Activated naive CD4-positive, alpha-beta T cell (primary cell): Measurements from ENCODE around the gene ZSCAN10.

Experiments used
- DNase-seq, 4 experiments: peaks; one replicate each; lab custom pipeline; 2025; lab: John Stamatoyannopoulos, UW

The ZSCAN10 gene

DNA sequence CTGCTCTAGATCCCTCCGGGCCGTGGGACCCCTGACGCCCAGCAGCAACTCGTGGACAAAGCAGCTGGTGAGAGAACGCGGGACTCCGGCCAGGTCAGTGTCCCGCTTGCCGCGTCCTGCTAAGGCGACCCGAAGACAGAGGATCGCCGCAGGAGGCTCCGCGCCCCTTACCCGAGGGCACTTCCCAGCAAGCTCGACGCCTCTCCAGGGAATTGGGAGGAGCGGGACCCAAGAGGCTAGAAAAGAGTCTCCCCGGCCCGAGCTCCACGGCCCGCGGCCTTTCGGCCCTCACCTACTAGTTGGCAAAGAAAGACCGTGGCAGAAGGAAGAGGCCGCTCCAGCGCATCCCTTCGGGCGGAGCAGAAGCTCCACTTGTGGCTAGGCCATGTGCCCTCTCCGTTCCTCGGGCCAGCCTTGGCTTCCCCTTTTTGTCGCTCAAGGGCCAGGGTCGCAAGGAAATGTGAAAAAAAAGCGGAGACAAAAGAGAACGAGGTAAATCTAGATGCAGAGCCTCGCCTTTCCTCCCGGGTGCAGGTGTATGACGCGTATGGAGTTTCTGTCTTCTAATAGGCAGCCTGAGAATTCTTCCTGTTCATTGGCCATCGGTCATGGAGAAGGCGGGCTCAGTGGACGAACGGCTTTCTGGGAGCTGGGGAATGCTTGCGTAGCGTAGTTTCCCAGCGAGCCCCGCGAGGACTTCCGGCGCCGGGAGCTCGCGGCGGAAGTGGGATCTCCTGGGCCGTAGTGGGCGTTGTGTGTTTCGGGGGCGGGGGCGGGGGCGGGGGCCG lies 35.4 kb upstream of the ZSCAN10 start, which contains the start of gene ZNF213:
TSS of gene ZNF213 (plus strand) at position 692 of the 788 bp plus-strand sequence. CDS start 2,252 bp downstream, outside the sequence.
- DNase-seq: peak; percentile 67 to 87 (median 76)

GRCh38 chr16:3133844-3134243 lies 34.8 kb upstream of the ZSCAN10 start:
- no peak for DNase-seq

DNA sequence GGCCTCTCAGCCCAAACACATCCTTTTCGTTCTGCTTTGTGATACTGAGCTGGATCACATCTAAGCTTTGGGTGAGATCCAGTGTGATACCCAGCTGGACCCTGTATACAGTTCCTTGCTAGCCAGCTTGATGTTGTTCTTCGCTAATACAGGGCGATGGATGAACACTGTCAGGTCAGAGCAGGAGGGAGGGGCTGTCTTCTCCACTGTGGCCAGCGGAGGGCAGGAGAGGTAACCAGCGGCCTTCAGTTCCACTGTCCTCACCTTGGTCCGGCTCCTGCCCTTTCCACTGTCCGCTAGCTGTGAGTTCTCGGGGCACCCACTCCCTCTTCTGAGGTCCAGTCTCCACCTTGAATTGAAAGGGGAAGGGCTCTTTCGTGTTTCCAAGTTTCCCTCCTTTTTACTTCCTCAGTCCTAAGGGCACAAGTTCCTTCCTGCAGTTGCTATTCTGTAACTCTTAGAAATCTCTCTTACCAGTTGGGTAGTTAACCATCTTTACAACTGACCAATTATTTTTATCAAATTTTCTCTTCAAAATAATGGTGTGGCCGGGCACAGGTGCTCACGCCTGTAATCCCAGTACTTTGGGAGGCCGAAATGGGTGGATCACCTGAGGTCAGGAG lies 32.8 kb upstream of the ZSCAN10 start:
- peak in 2 of 4 experiments; percentile 6 to 11 for DNase-seq

DNA sequence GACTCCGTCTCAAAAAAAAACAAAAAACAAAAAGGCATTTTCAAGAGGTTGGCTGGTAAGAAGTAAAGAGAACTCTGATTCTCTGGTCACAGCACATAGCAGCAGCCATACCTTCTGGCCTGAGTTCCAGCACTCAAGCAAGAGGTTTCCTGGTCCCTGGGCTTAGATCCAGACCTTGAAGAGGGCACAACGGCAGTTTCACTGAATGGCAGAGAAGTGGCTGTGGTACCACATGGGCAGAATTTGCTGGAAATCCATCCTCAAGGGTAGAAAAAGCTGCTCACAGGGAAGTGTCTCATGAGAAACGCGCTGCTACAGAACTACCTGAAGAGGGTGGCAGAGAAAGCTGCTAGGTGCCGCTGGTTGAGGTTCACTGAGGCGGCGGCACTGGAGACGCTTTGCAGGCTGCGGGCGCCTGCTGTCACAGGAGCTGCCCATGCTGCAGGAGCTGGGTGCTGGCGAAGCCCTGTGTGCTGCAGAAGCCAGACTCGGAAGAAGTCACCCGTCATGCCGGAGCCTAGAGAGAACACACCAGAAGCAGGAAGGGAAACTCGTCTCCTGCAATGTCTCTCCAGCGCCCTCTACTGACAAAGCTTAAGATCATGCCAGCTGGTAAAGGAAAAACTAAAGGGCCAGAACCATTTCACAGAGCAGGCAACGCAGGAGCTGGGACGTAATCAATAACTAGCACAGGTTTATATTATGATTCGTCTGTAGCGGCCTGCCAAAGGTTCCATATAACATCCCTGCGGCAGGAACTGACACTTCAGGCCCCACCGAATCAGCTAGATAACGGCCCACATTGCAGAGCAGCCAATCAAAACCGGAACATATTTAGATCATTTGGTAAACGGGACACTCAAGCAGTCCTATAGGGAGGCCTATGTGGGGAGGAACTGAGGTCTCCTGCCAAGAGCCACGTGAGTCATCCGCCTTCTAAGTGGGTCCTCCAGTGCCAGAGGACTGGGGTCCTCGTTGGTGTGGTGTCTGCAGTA lies 30.3 kb upstream of the ZSCAN10 start:
- peak in 3 of 4 experiments; percentile 20 to 59 (median 46) for DNase-seq

DNA sequence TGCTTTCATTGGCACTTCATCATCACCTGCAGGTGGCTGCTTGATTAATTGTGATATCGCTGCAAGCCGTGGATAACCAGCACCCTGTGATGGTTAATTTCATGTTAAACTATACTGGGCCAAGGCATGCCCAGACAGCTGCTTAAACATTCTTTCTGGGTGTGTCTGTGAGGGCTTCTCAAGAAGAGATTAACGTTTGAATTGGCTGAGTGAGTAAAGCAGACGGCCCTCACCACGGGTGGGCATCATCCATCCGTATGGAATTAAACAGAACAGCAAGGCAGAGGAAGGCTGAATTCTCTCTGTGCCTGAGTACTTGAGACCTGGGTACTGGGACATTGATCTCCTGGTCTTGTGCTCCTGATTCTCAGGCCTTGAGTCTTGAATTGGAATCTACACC lies 28.7 kb upstream of the ZSCAN10 start:
- DNase-seq: no peak

GRCh38 chr16:3123986-3124886 lies 25.1 kb upstream of the ZSCAN10 start:
- DNase-seq: peak; percentile 87 to 95 (median 89)

- DNase-seq: no peak
These were observed 24.0 kb upstream of the ZSCAN10 start for GRCh38 chr16:3122926-3123570.

- no peak for DNase-seq
These were observed 22.9 kb upstream of the ZSCAN10 start for GRCh38 chr16:3121851-3122467.

GRCh38 chr16:3120435-3120834 lies 21.3 kb upstream of the ZSCAN10 start:
- DNase-seq: no peak

GRCh38 chr16:3119701-3120408 lies 20.8 kb upstream of the ZSCAN10 start:
- no peak for DNase-seq

DNA sequence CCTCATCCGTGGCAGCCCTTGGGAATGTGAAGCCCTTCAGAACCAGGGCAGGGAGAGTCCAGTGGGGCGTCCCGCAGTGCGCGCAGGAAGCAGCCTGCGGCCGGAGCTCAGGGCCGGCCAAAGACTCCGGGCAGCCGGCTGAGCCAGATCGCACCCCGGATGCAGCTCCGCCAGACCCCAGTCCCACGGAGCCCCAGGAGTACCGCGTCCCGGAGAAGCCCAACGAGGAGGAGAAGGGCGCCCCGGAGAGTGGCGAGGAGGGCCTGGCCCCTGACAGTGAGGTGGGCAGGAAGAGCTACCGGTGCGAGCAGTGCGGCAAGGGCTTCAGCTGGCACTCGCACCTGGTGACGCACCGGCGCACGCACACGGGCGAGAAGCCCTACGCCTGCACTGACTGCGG lies 20.2 kb upstream of the ZSCAN10 start:
- DNase-seq: no peak

DNA sequence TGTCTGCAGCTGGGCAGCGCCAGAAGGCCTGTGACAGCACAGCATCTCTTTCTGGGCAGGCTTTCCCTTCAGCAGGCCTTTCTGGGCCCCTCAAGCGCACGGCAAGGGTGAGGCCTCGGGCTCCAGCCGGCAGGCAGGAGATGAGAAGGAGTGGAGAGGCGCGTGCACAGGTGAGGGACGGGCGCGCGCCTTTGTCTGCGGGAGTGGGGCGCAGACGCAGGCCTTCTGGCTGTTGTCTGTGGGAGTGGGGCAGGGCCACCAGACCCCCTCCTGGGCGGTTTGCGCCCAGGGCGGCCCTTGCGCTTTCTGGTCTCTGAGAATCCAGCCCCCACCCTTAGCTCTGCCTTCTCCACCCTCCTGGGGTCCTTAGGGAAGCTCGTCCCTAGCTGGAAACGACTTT lies 19.8 kb upstream of the ZSCAN10 start:
- no peak for DNase-seq

GRCh38 chr16:3118204-3118790 lies 19.2 kb upstream of the ZSCAN10 start:
- DNase-seq: no peak

DNA sequence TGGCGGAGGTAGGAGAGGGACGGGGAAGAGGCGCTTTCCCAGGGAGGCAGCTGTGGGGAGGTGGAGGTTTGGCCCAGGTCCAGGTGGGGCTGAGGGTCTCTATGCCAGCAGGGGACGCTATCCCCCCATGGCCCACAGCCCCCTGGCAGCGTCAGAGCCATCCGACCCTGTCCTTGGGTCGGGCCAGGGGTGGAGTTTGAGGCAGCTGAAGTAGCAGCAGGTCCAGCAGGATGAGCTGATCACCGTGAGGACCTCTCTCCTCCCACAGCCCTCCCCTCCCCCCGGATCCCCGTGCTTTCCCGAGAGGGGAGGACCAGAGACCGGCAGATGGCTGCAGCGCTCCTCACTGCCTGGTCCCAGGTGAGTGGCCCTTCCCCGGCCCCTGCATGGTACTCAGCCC lies 16.5 kb upstream of the ZSCAN10 start:
- DNase-seq: no peak

DNA sequence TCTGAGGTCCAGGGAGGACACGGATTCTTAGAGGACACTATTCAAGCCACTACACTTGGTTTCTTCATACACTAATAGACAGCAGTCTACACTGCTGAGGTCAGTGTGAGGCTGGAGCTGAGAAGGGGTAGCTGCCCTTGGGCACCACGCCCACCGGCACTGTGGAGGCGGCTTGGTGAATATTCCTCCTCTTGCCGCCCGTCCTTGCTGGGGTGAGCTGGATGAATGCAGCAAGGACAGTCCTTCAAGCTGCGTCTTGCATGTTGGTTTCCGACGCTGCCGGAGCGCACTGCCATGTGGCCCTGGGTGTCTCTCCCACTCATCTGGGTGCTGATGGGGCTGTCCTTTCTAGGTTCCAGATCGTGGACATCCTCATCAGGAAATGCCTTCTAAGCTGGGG lies 15.9 kb upstream of the ZSCAN10 start:
- no peak for DNase-seq

- no peak for DNase-seq
These were observed 14.8 kb upstream of the ZSCAN10 start for GRCh38 chr16:3113765-3114479.

- DNase-seq: no peak
These were observed 13.9 kb upstream of the ZSCAN10 start for GRCh38 chr16:3112881-3113574.
